Tibial nerve (tissue), 4 donors: ENCODE results near the gene FPR3. TPM values are rescaled to one million over a fixed set of nuclear protein-coding genes. Genes with fewer than 3 reads are reported as not detected.

Experiments
- DNase-seq, 2 donors: peaks; one replicate each; pipeline ENCODE4 v3.0.0-alpha.2; 2019; ENCODE audit warnings: low spot score in 2 of 2
- H3K27ac ChIP-seq, 4 donors: fragments of 200-600 bp; sonication (generic) in 3 of 4; one replicate each; pipeline ENCODE4 v1.5.1; 2017 to 2019; ENCODE audit warnings: mild to moderate bottlenecking in 1 of 4
- H3K27me3 ChIP-seq, 2 donors: fragments of 200-600 bp; sonication (generic) in 1 of 2; one replicate each; pipeline versions ENCODE4 v1.5.1 to v1.6.0; 2017 to 2019
- H3K36me3 ChIP-seq, 3 donors: fragments of 200-600 bp; sonication (generic); one replicate each; pipeline ENCODE4 v1.5.1; 2018 to 2019
- H3K4me1 ChIP-seq, 4 donors: fragments of 200-600 bp; sonication (generic) in 3 of 4; one replicate each; pipeline ENCODE4 v1.5.1; 2017 to 2019
- H3K4me3 ChIP-seq, 4 donors: fragments of 200-600 bp; sonication (generic) in 3 of 4; one replicate each; pipeline ENCODE4 v1.5.1; 2017 to 2019; ENCODE audit warnings: mild to moderate bottlenecking in 1 of 4, moderate library complexity in 1 of 4
- H3K9me3 ChIP-seq, 4 donors: fragments of 200-600 bp; sonication (generic) in 3 of 4; one replicate each; pipeline ENCODE4 v1.5.1; 2017 to 2019
- CTCF ChIP-seq, 5 experiments: fragments of 200-600 bp in 3 of 5; fragments of 450-650 bp in 2 of 5; sonication (generic) in 3 of 5; IDR thresholded peaks; one replicate each; pipeline ENCODE4 v1.5.1; 2016 to 2019; ENCODE audit warnings: antibody characterized with exemption in 5 of 5, mild to moderate bottlenecking in 3 of 5, moderate library complexity in 2 of 5
- EP300 ChIP-seq, 2 donors: sonication (generic); formaldehyde crosslinking; IDR thresholded peaks; one replicate each; pipeline ENCODE4 v1.6.1; 2017; ENCODE audit warnings: antibody characterized with exemption in 2 of 2, mild to moderate bottlenecking in 1 of 2
- POLR2A ChIP-seq, 2 donors: fragments of 450-650 bp; IDR thresholded peaks; one replicate each; pipeline ENCODE4 v1.6.1; 2017; ENCODE audit warnings: antibody characterized with exemption in 2 of 2, mild to moderate bottlenecking in 2 of 2, moderate library complexity in 2 of 2
- WGBS, 2 donors: methylation state at CpG; one replicate each; pipeline ENCODE4 v1.1.5; 2018; 5-methylcytosine and 5-hydroxymethylcytosine counted together
- total RNA-seq, 4 donors: library from RNA; depleted of rRNA; stranded (reverse); fragments of >200 nt; gene quantifications; one replicate each; pipeline ENCODE4 v1.1.0, GENCODE V29; 2016

The FPR3 gene
- total RNA-seq, 4 donors from 2014 or later = 2.3 to 11.7 (median 5.1) TPM

GRCh38 chr19:51777570-51778462 is 17.1 kb upstream of the FPR3 start:
- Histone ChIP-seq H3K27me3 (peaks cover 0 to 11% of the 10 kb centered on the region in 2 donors), H3K27ac (no peak overlapping the region), H3K4me1 (peaks cover 0 to 9% (median 0%) of the 10 kb centered on the region in 4 donors), H3K9me3 (no peaks in the 10 kb centered on the region), H3K36me3 (no peaks in the 10 kb centered on the region), H3K4me3 (no peak overlapping the region)
- WGBS, 2 donors = 31 to 32% methylated on average over 23 of the region's 23 CpGs
- peak; percentile 54 to 79 (median 77) for TF ChIP-seq CTCF (IDR thresholded peaks at IDR 0.05)
- no peak for TF ChIP-seq EP300 (IDR thresholded peaks at IDR 0.05)
- DNase-seq = peak in 1 of 2 donors; percentile 51

- Histone ChIP-seq H3K4me1 (peaks cover 0 to 9% (median 0%) of the 10 kb centered on the region in 4 donors), H3K9me3 (no peaks in the 10 kb centered on the region), H3K36me3 (no peaks in the 10 kb centered on the region), H3K27me3 (peaks cover 0 to 7% of the 10 kb centered on the region in 2 donors), H3K4me3 (no peak overlapping the region), H3K27ac (no peak overlapping the region)
- WGBS, 2 donors = 58 to 80% methylated on average over 1 of the region's 1 CpG
- no peak for DNase-seq
- TF ChIP-seq POLR2A (IDR thresholded peaks at IDR 0.05) (no peak), CTCF (IDR thresholded peaks at IDR 0.05) (no peak), EP300 (IDR thresholded peaks at IDR 0.05) (no peak)
Observed at GRCh38 chr19:51779181-51779580, 15.8 kb upstream of the FPR3 start.

GRCh38 chr19:51779703-51780102 is 15.3 kb upstream of the FPR3 start:
- 51 to 55% methylated on average over 2 of the region's 2 CpGs for WGBS, 2 donors
- Histone ChIP-seq H3K27me3 (peaks cover 0 to 7% of the 10 kb centered on the region in 2 donors), H3K4me3 (no peak overlapping the region), H3K36me3 (no peaks in the 10 kb centered on the region), H3K4me1 (peaks cover 0 to 9% (median 0%) of the 10 kb centered on the region in 4 donors), H3K9me3 (no peaks in the 10 kb centered on the region), H3K27ac (no peak overlapping the region)
- TF ChIP-seq EP300 (IDR thresholded peaks at IDR 0.05) (no peak), CTCF (IDR thresholded peaks at IDR 0.05) (no peak), POLR2A (IDR thresholded peaks at IDR 0.05) (no peak)
- no peak for DNase-seq

- 50 to 65% methylated on average over 2 of the region's 2 CpGs for WGBS, 2 donors
- TF ChIP-seq CTCF (IDR thresholded peaks at IDR 0.05) = no peak
- TF ChIP-seq POLR2A (IDR thresholded peaks at IDR 0.05) = no peak
- no peak for TF ChIP-seq EP300 (IDR thresholded peaks at IDR 0.05)
- no peak for DNase-seq
- peaks cover 0 to 9% (median 0%) of the 10 kb centered on the region in 4 donors for H3K4me1 ChIP-seq
- H3K9me3 ChIP-seq = no peaks in the 10 kb centered on the region
- no peak overlapping the region for H3K27ac ChIP-seq
- H3K36me3 ChIP-seq = no peaks in the 10 kb centered on the region
- H3K4me3 ChIP-seq = no peak overlapping the region
- H3K27me3 ChIP-seq = peaks cover 0 to 7% of the 10 kb centered on the region in 2 donors
Observed at GRCh38 chr19:51780270-51780669, 14.7 kb upstream of the FPR3 start.

GRCh38 chr19:51781999-51782398 is 13.0 kb upstream of the FPR3 start:
- H3K4me1 ChIP-seq = peaks cover 0 to 9% (median 0%) of the 10 kb centered on the region in 4 donors
- no peaks in the 10 kb centered on the region for H3K36me3 ChIP-seq
- peaks cover 0 to 7% of the 10 kb centered on the region in 2 donors for H3K27me3 ChIP-seq
- no peak for DNase-seq
- TF ChIP-seq CTCF (IDR thresholded peaks at IDR 0.05) (no peak), EP300 (IDR thresholded peaks at IDR 0.05) (no peak)
- no peak overlapping the region for H3K4me3 ChIP-seq
- WGBS, 2 donors = 55 to 59% methylated on average over 3 of the region's 3 CpGs
- no peak overlapping the region for H3K27ac ChIP-seq
- H3K9me3 ChIP-seq = no peaks in the 10 kb centered on the region
